PC-9 (cell line): ENCODE results near the gene SEC11A. TPM values are rescaled to one million over a fixed set of nuclear protein-coding genes. Genes with fewer than 3 reads are reported as not detected.

Source experiments
- BruUV-seq: library from RNA; stranded (reverse); fragments of 400-500 nt; replicated peaks from 2 replicates; lab custom pipeline; 2021; lab: Mats Ljungman, UMichigan
- CTCF ChIA-PET: fragments of 300-600 bp; sonication (Branson Sonifier 250); formaldehyde crosslinking; loops from one replicate; lab custom pipeline; 2022; ENCODE audit warnings: antibody characterized with exemption; lab: Charles Lee
- POLR2A ChIA-PET: fragments of 300-600 bp; sonication (Branson Sonifier 250); formaldehyde crosslinking; loops from one replicate; lab custom pipeline; 2022; ENCODE audit warnings: antibody characterized with exemption; ENCODE audit not compliant: unreplicated experiment; lab: Charles Lee
- DNase-seq, 2 experiments: peaks; one replicate each; pipeline versions ENCODE4 v3.0.0 to v3.0.0-alpha.2; 2015 to 2022; ENCODE audit warnings: mixed read lengths in 1 of 2
- H2AFZ ChIP-seq: fragments of 200-600 bp; sonication (generic); 2 replicates; pipeline ENCODE4 v1.8.1; 2017; ENCODE audit warnings: antibody characterized with exemption
- H3F3A ChIP-seq: fragments of 200-600 bp; sonication (generic); 2 replicates; pipeline ENCODE4 v1.8.1; 2017; ENCODE audit warnings: antibody characterized with exemption, mild to moderate bottlenecking, low read depth; ENCODE audit not compliant: insufficient read depth
- H3K27ac ChIP-seq: fragments of 200-600 bp; sonication (generic); 2 replicates; pipeline ENCODE4 v1.6.1; 2016; ENCODE audit warnings: mixed run types
- H3K27me3 ChIP-seq: fragments of 200-600 bp; sonication (generic); 2 replicates; pipeline ENCODE4 v1.6.1; 2016; ENCODE audit warnings: low read depth, mixed run types; ENCODE audit not compliant: insufficient read depth
- H3K36me3 ChIP-seq: fragments of 200-600 bp; sonication (generic); 2 replicates; pipeline ENCODE4 v1.6.1; 2016; ENCODE audit warnings: low read depth, mixed run types
- H3K4me1 ChIP-seq: fragments of 200-600 bp; sonication (generic); replicated peaks from 2 replicates; pipeline ENCODE4 v1.6.1; 2016; ENCODE audit warnings: mixed run types; ENCODE audit not compliant: insufficient read depth
- H3K4me2 ChIP-seq: fragments of 200-600 bp; sonication (generic); 2 replicates; pipeline ENCODE4 v1.6.1; 2017; ENCODE audit warnings: mixed run types
- H3K4me3 ChIP-seq: fragments of 200-600 bp; sonication (generic); 2 replicates; pipeline ENCODE4 v1.6.1; 2016; ENCODE audit warnings: mixed run types
- H3K79me2 ChIP-seq: fragments of 200-600 bp; sonication (generic); 2 replicates; pipeline ENCODE4 v1.6.1; 2017; ENCODE audit warnings: low read depth, mixed run types
- H3K9me2 ChIP-seq: fragments of 200-600 bp; sonication (generic); 2 replicates; pipeline ENCODE4 v1.8.1; 2017; ENCODE audit warnings: mild to moderate bottlenecking; ENCODE audit not compliant: insufficient read depth
- H3K9me3 ChIP-seq: fragments of 200-600 bp; sonication (generic); 2 replicates; pipeline ENCODE4 v1.8.1; 2016; ENCODE audit warnings: low read depth; ENCODE audit not compliant: insufficient read depth
- H4K20me1 ChIP-seq: fragments of 200-600 bp; sonication (generic); 2 replicates; pipeline ENCODE4 v1.8.1; 2017; ENCODE audit not compliant: insufficient read depth
- EZH2 ChIP-seq: fragments of 200-600 bp; sonication (generic); IDR thresholded peaks from 2 replicates; pipeline ENCODE4 v1.8.0; 2017; ENCODE audit warnings: antibody characterized with exemption, low read depth
- intact Hi-C: fragments of 100-400 bp; cut with micrococcal nuclease; formaldehyde crosslinking; loops from one replicate; pipeline ENCODE4 v1.10.0; 2022; ENCODE audit not compliant: unreplicated experiment
- total RNA-seq: library from RNA; stranded (reverse); gene quantifications from 2 replicates; pipeline ENCODE4 v1.2.3, GENCODE V29; 2021
- TF ChIP-seq, protein P1 (sequence below): fragments of 200-600 bp; sonication (generic); conservative IDR thresholded peaks from 2 replicates; pipeline ENCODE4 v1.6.1; 2017; ENCODE audit warnings: mixed run types, antibody characterized with exemption, mild to moderate bottlenecking, moderate library complexity

The SEC11A gene
- total RNA-seq, 1 experiment from 2014 or later = 174 TPM

- H3K27me3 ChIP-seq = no peaks in the 10 kb centered on the region
- DNase-seq = no peak
- H3K36me3 ChIP-seq = 0 out of 2 replicates have a peak, but pooled peaks cover 6% of the 10 kb centered on the region
- peaks cover 99% of the 10 kb centered on the region for H3K79me2 ChIP-seq
- peaks cover 30% of the 10 kb centered on the region for H3F3A ChIP-seq
- no peak overlapping the region for H3K4me2 ChIP-seq
- no peak for TF ChIP-seq EZH2
- TF ChIP-seq, protein P1, sequence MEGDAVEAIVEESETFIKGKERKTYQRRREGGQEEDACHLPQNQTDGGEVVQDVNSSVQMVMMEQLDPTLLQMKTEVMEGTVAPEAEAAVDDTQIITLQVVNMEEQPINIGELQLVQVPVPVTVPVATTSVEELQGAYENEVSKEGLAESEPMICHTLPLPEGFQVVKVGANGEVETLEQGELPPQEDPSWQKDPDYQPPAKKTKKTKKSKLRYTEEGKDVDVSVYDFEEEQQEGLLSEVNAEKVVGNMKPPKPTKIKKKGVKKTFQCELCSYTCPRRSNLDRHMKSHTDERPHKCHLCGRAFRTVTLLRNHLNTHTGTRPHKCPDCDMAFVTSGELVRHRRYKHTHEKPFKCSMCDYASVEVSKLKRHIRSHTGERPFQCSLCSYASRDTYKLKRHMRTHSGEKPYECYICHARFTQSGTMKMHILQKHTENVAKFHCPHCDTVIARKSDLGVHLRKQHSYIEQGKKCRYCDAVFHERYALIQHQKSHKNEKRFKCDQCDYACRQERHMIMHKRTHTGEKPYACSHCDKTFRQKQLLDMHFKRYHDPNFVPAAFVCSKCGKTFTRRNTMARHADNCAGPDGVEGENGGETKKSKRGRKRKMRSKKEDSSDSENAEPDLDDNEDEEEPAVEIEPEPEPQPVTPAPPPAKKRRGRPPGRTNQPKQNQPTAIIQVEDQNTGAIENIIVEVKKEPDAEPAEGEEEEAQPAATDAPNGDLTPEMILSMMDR = no peak
- BruUV-seq = no TSS peak
- H2AFZ ChIP-seq = no peak overlapping the region
- ChIA-PET POLR2A (no interaction called here), CTCF (interaction anchor here (0.5 to 0.6 kb wide), 2 partner anchors 67 to 634 kb away, joined by 9 to 11 read pairs; no protein-coding TSS in a partner anchor)
- no peaks in the 10 kb centered on the region for H3K4me1 ChIP-seq
- no peaks in the 10 kb centered on the region for H3K9me3 ChIP-seq
- peaks cover 84% of the 10 kb centered on the region for H4K20me1 ChIP-seq
- H3K4me3 ChIP-seq = no peak overlapping the region
- H3K27ac ChIP-seq = 0 out of 2 replicates have a peak overlapping the region, but pooled peaks have one; percentile 19
- intact Hi-C loops = no loop called here
- H3K9me2 ChIP-seq = no peaks in the 10 kb centered on the region
Observed at GRCh38 chr15:84697236-84697990, 18.5 kb downstream of the SEC11A start.

- ChIA-PET POLR2A (no interaction called here), CTCF (interaction anchor here (0.5 to 0.6 kb wide), 2 partner anchors 66 to 635 kb away, joined by 9 to 11 read pairs; no protein-coding TSS in a partner anchor)
- Histone ChIP-seq H3K4me2 (no peak overlapping the region), H3K4me3 (no peak overlapping the region), H2AFZ (no peak overlapping the region), H3K36me3 (0 out of 2 replicates have a peak, but pooled peaks cover 6% of the 10 kb centered on the region), H3K9me3 (no peaks in the 10 kb centered on the region), H3K27ac (no peak overlapping the region), H3K79me2 (peaks cover 99% of the 10 kb centered on the region), H3K27me3 (no peaks in the 10 kb centered on the region), H3K9me2 (no peaks in the 10 kb centered on the region), H4K20me1 (peaks cover 88% of the 10 kb centered on the region), H3K4me1 (no peaks in the 10 kb centered on the region), H3F3A (peaks cover 28% of the 10 kb centered on the region)
- no TSS peak for BruUV-seq
- TF ChIP-seq, protein P1 = no peak
- no peak for TF ChIP-seq EZH2
- intact Hi-C loops = no loop called here
- no peak for DNase-seq
Observed at GRCh38 chr15:84696757-84697156, 19.2 kb downstream of the SEC11A start.

- peaks cover 11% of the 10 kb centered on the region for H3K4me1 ChIP-seq
- H3K36me3 ChIP-seq = peaks cover 35% of the 10 kb centered on the region
- no peak overlapping the region for H3K27ac ChIP-seq
- no peak overlapping the region for H2AFZ ChIP-seq
- peaks cover 27% of the 10 kb centered on the region for H3F3A ChIP-seq
- H3K9me3 ChIP-seq = no peaks in the 10 kb centered on the region
- peaks cover 38% of the 10 kb centered on the region for H4K20me1 ChIP-seq
- no peak overlapping the region for H3K4me2 ChIP-seq
- H3K27me3 ChIP-seq = no peaks in the 10 kb centered on the region
- ChIA-PET CTCF (no interaction called here), POLR2A (no interaction called here)
- no peaks in the 10 kb centered on the region for H3K9me2 ChIP-seq
- peaks cover 58% of the 10 kb centered on the region for H3K79me2 ChIP-seq
- no TSS peak for BruUV-seq
- DNase-seq = no peak
- TF ChIP-seq, protein P1 = no peak
- no peak for TF ChIP-seq EZH2
- no peak overlapping the region for H3K4me3 ChIP-seq
- intact Hi-C loops = no loop called here
Observed at GRCh38 chr15:84690342-84690741, 25.6 kb downstream of the SEC11A start.
